ENCODE measurements around the gene ABCB6. TPM values are rescaled to one million over a fixed set of nuclear protein-coding genes. Genes with fewer than 3 reads are reported as not detected.
A peak's percentile ranks its signal among the peaks of the same experiment; 100 is the strongest.
"Not testable (repeated sequence)": the region's sequence is repeated elsewhere in the genome, so short reads cannot be mapped to it uniquely, and the experiment has no call there.

Gene ABCB6
- total RNA-seq, 1 experiment from 2014 or later = 81.7 TPM

- DNase-seq (ENCODE audit: low read depth) = no peak
- in situ Hi-C loops (cut with HindIII; ENCODE audit: low pct_unique_long_range_greater_than_20kb, low sequenced_read_pairs) = no loop called here
Measured at GRCh38 chr2:219205165-219205538, 13.6 kb downstream of the ABCB6 start.

- no peak for DNase-seq (ENCODE audit: low read depth)
Measured at GRCh38 chr2:219204425-219205164, 14.2 kb downstream of the ABCB6 start.

GRCh38 chr2:219201331-219201730, 17.4 kb downstream of the ABCB6 start:
- in situ Hi-C loops (cut with HindIII; ENCODE audit: low pct_unique_long_range_greater_than_20kb, low sequenced_read_pairs) = not testable (repeated sequence)

More at GRCh38 chr2:219204425-219205164, 14.2 kb downstream of the ABCB6 start:
- in situ Hi-C loops (cut with HindIII; ENCODE audit: low pct_unique_long_range_greater_than_20kb, low sequenced_read_pairs) = no loop called here

GRCh38 chr2:219200502-219201326, 18.0 kb downstream of the ABCB6 start:
- DNase-seq (ENCODE audit: low read depth); in situ Hi-C loops (cut with HindIII; ENCODE audit: low pct_unique_long_range_greater_than_20kb, low sequenced_read_pairs): not testable (repeated sequence)

More at GRCh38 chr2:219201331-219201730, 17.4 kb downstream of the ABCB6 start:
- not testable (repeated sequence) for DNase-seq (ENCODE audit: low read depth)

DNA sequence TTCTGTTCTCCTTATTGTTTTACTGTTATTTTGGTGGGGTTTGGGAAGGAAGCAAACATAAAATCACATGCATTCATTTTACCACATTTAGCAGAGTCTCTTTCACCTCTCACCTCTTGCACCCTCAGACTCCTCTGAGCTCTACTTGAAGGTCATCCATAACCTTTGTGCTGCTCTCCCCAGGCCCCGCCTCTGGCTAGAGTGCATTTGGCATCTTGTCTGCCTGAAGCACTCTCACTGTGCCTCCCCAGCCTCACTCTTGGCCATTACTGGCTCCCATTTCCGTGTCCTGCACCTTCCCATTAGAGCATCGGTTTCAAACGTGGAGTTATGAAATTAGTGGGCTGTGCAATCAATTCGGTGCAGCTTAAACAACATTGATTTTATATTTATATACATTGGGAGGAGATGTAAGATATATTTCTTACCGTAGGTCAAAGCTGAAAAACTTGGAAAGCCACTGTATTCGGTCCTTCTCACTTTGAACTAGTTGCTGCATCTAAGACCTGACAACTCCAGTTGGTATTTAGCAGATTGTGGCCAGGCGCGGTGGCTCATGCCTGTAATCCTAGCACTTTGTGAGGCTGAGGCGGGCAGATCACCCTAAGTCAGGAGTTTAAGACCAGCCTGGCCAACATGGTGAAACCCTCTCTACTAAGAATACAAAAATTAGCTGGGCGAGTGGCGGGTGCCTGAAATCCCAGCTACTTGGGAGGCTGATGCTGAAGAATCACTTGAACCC, 19.1 kb downstream of the ABCB6 start:
- in situ Hi-C loops (cut with HindIII; ENCODE audit: low pct_unique_long_range_greater_than_20kb, low sequenced_read_pairs) = no loop called here
- DNase-seq (ENCODE audit: low read depth) = no peak

DNA sequence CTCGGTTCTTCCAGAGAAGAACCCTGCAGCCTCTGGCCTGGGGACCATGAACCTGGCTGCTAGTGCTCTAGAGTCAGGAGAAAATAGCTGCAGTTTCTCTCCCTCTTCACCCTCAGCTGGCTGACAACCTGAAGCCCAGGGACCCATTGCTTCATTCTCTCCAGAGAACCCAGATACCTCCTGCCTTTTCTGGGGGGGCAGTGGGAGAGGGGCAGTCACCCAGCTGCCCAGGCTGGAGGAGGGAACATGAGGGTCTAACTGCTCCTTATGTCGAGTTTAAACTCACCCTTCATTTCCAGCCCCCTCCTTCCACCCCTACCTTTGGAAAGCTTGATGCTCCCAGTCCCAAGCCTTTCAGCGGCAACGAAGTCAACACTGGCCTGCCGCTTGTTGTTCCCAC, 19.8 kb downstream of the ABCB6 start:
- no peak for DNase-seq (ENCODE audit: low read depth)
- in situ Hi-C loops (cut with HindIII; ENCODE audit: low pct_unique_long_range_greater_than_20kb, low sequenced_read_pairs) = no loop called here

DNA sequence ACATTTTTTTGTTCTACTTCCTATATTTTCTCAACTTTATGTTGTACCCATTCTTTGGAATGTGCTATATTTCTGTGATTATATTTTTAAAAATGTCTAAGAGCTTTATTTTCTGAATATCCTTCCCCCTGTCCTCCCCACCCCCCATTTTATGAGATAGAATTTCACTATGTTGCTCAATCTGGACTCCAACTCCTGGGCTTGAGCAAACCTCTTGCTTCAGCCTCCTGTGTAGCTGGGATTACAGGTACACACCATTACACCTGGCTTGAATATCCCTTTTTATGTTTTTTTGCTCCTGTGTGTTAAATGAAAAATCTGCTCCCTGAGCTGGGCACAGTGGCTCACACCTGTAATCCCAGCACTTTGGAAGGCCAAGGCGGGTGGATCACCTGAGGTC, 21.4 kb downstream of the ABCB6 start:
- DNase-seq (ENCODE audit: low read depth) = no peak
- in situ Hi-C loops (cut with HindIII; ENCODE audit: low pct_unique_long_range_greater_than_20kb, low sequenced_read_pairs) = no loop called here

DNA sequence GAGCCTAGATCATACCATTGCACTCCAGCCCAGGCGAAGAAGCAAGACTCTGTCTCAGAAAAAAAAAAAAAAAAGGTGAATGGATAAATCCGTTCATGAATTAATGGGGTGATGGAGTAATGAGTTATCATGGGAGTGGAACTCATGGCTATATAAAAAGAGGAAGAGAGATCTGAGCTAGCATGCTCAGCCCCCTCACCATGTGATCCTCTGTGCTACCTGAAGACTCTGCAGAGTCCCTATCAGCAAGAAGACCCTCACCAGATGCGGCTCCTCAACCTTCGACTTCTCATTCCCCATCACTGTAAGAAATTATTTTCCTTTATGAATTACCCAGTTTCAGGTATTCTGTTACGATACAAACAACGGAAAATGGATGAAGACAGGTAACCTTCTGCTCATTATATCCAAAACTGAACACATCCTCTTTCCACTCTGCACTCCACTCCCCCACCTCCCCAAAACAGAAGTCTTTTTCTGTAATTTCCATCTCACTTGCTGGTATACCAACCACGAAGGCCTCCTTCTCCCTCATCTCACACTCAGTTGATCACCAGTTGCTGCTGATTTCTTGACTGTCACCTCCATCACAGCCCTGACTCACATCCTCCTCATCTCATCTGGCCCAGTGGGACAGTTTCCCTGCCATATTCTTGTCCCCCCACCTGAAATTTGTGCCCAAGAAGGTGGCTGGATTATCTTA, 31.9 kb downstream of the ABCB6 start:
- no peak for DNase-seq (ENCODE audit: low read depth)
- in situ Hi-C loops (cut with HindIII; ENCODE audit: low pct_unique_long_range_greater_than_20kb, low sequenced_read_pairs) = no loop called here

GRCh38 chr2:219184121-219184520, 34.6 kb downstream of the ABCB6 start:
- in situ Hi-C loops (cut with HindIII; ENCODE audit: low pct_unique_long_range_greater_than_20kb, low sequenced_read_pairs) = no loop called here
- no peak for DNase-seq (ENCODE audit: low read depth)

GRCh38 chr2:219183151-219183772, 35.5 kb downstream of the ABCB6 start:
- in situ Hi-C loops (cut with HindIII; ENCODE audit: low pct_unique_long_range_greater_than_20kb, low sequenced_read_pairs) = no loop called here
- DNase-seq (ENCODE audit: low read depth) = no peak

- DNase-seq (ENCODE audit: low read depth) = no peak
- in situ Hi-C loops (cut with HindIII; ENCODE audit: low pct_unique_long_range_greater_than_20kb, low sequenced_read_pairs) = no loop called here
Measured at GRCh38 chr2:219182331-219183150, 36.2 kb downstream of the ABCB6 start.

- in situ Hi-C loops (cut with HindIII; ENCODE audit: low pct_unique_long_range_greater_than_20kb, low sequenced_read_pairs) = no loop called here
- DNase-seq (ENCODE audit: low read depth) = no peak
Measured at GRCh38 chr2:219181531-219181930, 37.2 kb downstream of the ABCB6 start.

GRCh38 chr2:219180961-219181360, 37.8 kb downstream of the ABCB6 start:
- no peak for DNase-seq (ENCODE audit: low read depth)
- in situ Hi-C loops (cut with HindIII; ENCODE audit: low pct_unique_long_range_greater_than_20kb, low sequenced_read_pairs) = no loop called here

- DNase-seq (ENCODE audit: low read depth) = no peak
- in situ Hi-C loops (cut with HindIII; ENCODE audit: low pct_unique_long_range_greater_than_20kb, low sequenced_read_pairs) = no loop called here
Measured at GRCh38 chr2:219179601-219180465, 38.9 kb downstream of the ABCB6 start.

DNA sequence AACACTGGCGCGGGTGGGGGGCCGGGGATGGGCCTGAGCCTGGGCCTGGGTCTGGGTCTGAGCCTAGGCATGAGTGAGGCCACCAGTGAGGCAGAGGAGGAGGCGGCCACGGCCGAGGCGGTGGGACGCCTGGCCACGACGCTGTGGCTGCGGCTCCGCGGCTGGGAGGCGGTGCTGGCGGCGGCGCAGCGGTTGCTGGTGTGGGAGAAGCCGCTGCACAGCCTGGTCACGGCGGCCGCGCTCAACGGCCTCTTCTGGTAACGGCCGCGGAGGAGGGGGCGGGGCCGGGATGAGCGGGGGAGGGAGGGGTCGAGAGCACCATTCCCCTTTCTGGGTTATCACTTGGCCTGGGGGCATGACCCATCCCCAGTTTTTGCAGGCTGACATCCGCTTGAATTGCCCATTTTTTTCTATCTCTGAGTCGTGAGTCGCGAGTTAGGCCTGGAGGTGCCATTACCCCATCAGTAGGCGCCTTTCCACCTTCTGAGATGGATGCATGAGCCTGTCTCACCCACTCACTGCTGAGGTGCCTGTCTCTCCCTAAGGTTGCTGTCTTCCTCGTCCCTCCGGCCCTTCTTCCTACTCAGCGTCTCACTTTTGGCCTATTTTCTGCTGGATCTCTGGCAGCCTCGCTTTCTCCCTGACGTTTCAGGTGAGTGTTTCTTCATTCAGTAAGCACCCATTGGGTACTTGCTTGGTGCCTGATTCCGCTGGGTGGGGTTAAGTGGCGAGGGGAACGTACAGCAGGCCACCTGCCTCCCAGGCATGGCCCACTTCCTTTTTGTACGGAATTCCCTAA, 40.2 kb downstream of the ABCB6 start:
- peak; percentile 31 for DNase-seq (ENCODE audit: low read depth)
- in situ Hi-C loops (cut with HindIII; ENCODE audit: low pct_unique_long_range_greater_than_20kb, low sequenced_read_pairs) = no loop called here

Measured in Caki2 (cell line).